PC-3 (cell line): ENCODE measurements around the gene DTNB.

Experiments used
- CTCF ChIP-seq: fragments of 300-600 bp; sonication (generic); conservative IDR thresholded peaks from 2 replicates; pipeline ENCODE4 v1.5.1; 2017; ENCODE audit warnings: antibody characterized with exemption, low read depth, mild to moderate bottlenecking, low read length
- EZH2 ChIP-seq: fragments of 300-600 bp; sonication (generic); IDR thresholded peaks from one replicate; pipeline ENCODE4 v1.6.1; 2017; ENCODE audit warnings: antibody characterized with exemption, mild to moderate bottlenecking, low read length; ENCODE audit not compliant: unreplicated experiment

GRCh38 chr2:25400576-25401216 is 272.7 kb downstream of the DTNB start:
- TF ChIP-seq CTCF (no peak), EZH2 (no peak)
